ENCODE measurements around the gene SERPING1. TPM values are rescaled to one million over a fixed set of nuclear protein-coding genes. Genes with fewer than 3 reads are reported as not detected.

The SERPING1 gene
- polyA plus RNA-seq (2012; ENCODE audit: low read depth, missing spikeins) = not detected

DNA sequence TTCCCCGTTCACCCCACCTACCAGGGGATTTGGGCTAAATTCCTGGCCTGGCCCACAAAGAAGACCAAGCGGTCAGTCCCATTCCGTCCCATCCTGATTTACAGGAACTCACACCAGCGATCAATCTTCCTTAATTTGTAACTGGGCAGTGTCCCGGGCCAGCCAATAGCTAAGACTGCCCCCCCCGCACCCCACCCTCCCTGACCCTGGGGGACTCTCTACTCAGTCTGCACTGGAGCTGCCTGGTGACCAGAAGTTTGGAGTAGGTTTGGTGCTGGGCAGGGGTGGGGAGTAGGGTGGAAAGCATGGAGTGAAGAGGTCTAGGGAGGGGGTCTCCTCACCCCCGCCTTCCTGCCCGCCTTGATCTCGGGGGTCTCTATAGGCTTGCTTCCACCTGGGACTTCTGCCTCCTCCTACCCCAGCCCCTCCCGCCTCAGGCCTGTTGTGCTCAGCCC lies at the start of gene SERPING1:
Gene SERPING1 (plus strand): TSS at position 225 of the 455 bp plus-strand sequence. CDS start 586 bp downstream, outside the sequence.
- DNase-seq (ENCODE audit: insufficient read length, low spot score) (no peak), FAIRE-seq (no peak)
- no peak for TF ChIP-seq TAF1 (IDR thresholded peaks at IDR 0.05; ENCODE audit: low read depth, low read length)

DNA sequence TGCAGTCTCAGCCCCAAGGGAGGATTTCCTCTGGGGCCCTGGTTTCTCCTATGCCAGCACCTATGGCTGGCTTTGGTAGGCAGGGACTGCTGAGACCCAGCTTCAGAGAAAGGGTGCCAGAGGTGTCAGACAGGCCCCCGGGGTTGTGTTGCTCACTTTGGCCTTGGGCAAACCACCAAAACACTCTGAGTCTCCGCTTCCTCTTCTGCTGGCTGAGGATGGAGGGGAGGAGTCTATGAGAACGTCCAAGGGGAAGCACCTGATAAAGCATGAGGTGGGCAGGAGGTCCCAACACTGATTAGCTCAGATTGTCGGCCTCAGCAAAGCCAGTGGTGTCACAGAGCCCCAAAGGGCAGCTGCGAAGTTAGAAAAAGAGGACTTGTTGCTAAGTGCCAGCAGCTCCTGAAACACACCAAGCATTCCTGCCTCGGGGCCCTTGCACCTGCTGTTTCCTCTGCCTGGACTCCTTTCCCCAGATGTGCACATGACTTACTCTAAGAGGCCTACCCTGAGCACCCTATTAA lies 49.6 kb upstream of the SERPING1 start:
- FAIRE-seq (peak; percentile 94), DNase-seq (ENCODE audit: insufficient read length, low spot score) (peak; percentile 74)
- no peak for TF ChIP-seq POLR2A (IDR thresholded peaks at IDR 0.05; ENCODE audit: low read depth, low read length)
- peak; percentile 92 for TF ChIP-seq SPI1 (IDR thresholded peaks at IDR 0.05; ENCODE audit: low read depth, low read length)

DNA sequence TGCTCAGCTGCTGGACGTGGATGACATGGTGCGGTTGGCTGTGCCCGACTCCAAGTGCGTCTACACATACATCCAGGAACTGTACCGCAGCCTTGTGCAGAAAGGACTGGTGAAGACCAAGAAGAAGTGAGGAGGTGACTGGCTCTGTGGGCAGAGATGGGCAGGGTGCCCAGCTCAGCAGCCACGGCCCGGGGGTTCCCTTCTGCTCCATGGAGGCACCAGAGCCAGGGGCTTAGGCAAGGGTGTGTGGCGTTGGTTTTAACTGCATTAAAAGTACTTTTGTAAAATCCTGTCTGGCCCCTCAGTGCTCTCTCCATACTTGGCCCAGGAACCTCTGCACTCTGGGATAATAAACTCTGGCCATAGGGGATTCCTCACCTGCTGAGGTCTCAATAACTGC lies 47.5 kb upstream of the SERPING1 start:
- DNase-seq (ENCODE audit: insufficient read length, low spot score) (no peak), FAIRE-seq (no peak)
- TF ChIP-seq TAF1 (IDR thresholded peaks at IDR 0.05; ENCODE audit: low read depth, low read length) (no peak), POU2F2 (IDR thresholded peaks at IDR 0.05; ENCODE audit: low read depth, low read length) (no peak), PAX5 (IDR thresholded peaks at IDR 0.05; ENCODE audit: insufficient read depth, low read length, severe bottlenecking) (no peak), POLR2A (IDR thresholded peaks at IDR 0.05; ENCODE audit: low read depth, low read length) (no peak), POLR2AphosphoS5 (IDR thresholded peaks at IDR 0.05; ENCODE audit: low read depth, low read length) (no peak), SPI1 (IDR thresholded peaks at IDR 0.05; ENCODE audit: low read depth, low read length) (no peak)

DNA sequence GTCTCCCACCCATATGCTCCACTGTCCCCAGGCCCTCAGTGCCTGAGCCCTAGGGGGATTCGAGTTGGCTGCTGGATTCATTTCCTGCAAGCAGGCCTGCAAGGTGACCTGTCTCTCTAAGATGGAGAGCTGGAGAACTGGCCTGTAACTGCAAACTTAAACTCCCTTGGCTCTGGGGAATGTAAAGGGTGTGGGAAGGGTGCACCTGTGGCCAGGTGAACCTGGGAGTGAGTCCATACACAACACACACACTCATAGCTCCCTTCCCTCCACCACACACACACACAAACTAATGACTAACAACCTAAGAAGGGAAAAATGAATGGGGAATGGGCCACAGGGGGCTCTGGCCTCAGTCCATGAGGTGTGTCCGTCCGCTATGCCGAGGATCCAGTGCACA lies 45.5 kb upstream of the SERPING1 start:
- FAIRE-seq = no peak
- no peak for DNase-seq (ENCODE audit: insufficient read length, low spot score)
- TF ChIP-seq POU2F2 (IDR thresholded peaks at IDR 0.05; ENCODE audit: low read depth, low read length) = no peak
- TF ChIP-seq PAX5 (IDR thresholded peaks at IDR 0.05; ENCODE audit: insufficient read depth, low read length, severe bottlenecking) = no peak

DNA sequence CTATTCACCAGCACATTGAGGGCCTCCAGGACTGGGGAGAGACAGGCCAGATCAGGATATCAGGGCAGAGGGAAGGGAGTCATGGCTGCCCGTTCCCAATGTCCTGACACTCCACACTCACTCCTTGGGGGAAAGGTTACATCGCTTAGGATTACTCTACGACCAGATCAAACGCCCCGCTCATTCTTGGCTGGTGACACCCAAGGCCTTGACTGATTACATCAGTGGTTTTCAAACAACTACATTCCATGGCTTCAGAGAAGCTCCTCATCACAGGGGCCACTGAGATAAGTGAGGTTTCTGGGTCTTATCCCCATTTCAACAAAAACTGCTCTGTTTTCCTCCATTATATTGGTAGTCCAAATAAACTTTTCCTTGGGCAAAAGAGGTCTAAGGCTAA lies 45.0 kb upstream of the SERPING1 start:
- no peak for DNase-seq (ENCODE audit: insufficient read length, low spot score)
- no peak for TF ChIP-seq POU2F2 (IDR thresholded peaks at IDR 0.05; ENCODE audit: low read depth, low read length)
- no peak for TF ChIP-seq POLR2AphosphoS5 (IDR thresholded peaks at IDR 0.05; ENCODE audit: low read depth, low read length)
- no peak for TF ChIP-seq TAF1 (IDR thresholded peaks at IDR 0.05; ENCODE audit: low read depth, low read length)
- no peak for TF ChIP-seq SPI1 (IDR thresholded peaks at IDR 0.05; ENCODE audit: low read depth, low read length)
- TF ChIP-seq POLR2A (IDR thresholded peaks at IDR 0.05; ENCODE audit: low read depth, low read length) = no peak
- TF ChIP-seq PAX5 (IDR thresholded peaks at IDR 0.05; ENCODE audit: insufficient read depth, low read length, severe bottlenecking) = no peak
- FAIRE-seq = no peak

DNA sequence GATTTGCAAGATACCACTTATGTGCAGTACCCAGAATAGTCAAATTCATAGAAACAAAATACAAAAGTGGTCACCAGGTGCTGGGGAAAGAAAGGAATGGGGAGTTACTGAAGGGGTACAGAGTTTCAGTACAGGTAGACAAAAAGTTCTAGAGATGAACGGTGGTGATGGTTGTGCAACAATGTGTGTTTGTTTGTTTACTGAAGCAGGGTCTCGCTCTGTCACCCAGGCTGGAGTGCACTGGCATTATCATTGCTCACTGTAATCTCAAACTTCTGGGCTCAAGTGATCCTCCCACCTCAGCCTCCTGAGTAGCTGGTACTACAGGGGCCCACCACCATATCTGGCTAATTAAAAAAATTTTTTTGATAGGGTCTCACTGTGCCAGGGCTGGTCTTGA lies 42.1 kb upstream of the SERPING1 start:
- no peak for FAIRE-seq
- TF ChIP-seq TAF1 (IDR thresholded peaks at IDR 0.05; ENCODE audit: low read depth, low read length) (no peak), SPI1 (IDR thresholded peaks at IDR 0.05; ENCODE audit: low read depth, low read length) (no peak), POLR2AphosphoS5 (IDR thresholded peaks at IDR 0.05; ENCODE audit: low read depth, low read length) (no peak), POLR2A (IDR thresholded peaks at IDR 0.05; ENCODE audit: low read depth, low read length) (no peak), POU2F2 (IDR thresholded peaks at IDR 0.05; ENCODE audit: low read depth, low read length) (no peak), PAX5 (IDR thresholded peaks at IDR 0.05; ENCODE audit: insufficient read depth, low read length, severe bottlenecking) (no peak)
- DNase-seq (ENCODE audit: insufficient read length, low spot score) = no peak

DNA sequence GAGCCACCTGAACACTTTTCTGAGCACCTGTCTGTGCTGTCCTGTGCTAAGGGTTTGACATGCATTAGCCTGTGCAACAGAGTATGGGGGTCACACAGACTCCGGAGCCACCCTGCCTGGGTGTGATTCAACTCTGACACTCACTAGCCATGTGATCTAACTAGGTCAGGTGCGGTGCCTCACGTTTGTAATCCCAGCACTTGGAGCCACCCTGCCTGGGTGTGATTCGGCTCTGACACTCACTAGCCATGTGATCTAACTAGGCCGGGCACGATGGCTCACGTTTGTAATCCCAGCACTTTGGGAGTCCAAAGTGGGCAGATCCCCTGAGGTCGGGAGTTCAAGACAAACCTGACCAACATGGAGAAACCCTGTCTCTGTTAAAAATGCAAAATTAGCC lies 41.4 kb upstream of the SERPING1 start:
- DNase-seq (ENCODE audit: insufficient read length, low spot score) (no peak), FAIRE-seq (no peak)
- TF ChIP-seq SPI1 (IDR thresholded peaks at IDR 0.05; ENCODE audit: low read depth, low read length) = no peak
- no peak for TF ChIP-seq POU2F2 (IDR thresholded peaks at IDR 0.05; ENCODE audit: low read depth, low read length)
- TF ChIP-seq PAX5 (IDR thresholded peaks at IDR 0.05; ENCODE audit: insufficient read depth, low read length, severe bottlenecking) = no peak
- TF ChIP-seq TAF1 (IDR thresholded peaks at IDR 0.05; ENCODE audit: low read depth, low read length) = no peak
- no peak for TF ChIP-seq POLR2AphosphoS5 (IDR thresholded peaks at IDR 0.05; ENCODE audit: low read depth, low read length)
- TF ChIP-seq POLR2A (IDR thresholded peaks at IDR 0.05; ENCODE audit: low read depth, low read length) = no peak

DNA sequence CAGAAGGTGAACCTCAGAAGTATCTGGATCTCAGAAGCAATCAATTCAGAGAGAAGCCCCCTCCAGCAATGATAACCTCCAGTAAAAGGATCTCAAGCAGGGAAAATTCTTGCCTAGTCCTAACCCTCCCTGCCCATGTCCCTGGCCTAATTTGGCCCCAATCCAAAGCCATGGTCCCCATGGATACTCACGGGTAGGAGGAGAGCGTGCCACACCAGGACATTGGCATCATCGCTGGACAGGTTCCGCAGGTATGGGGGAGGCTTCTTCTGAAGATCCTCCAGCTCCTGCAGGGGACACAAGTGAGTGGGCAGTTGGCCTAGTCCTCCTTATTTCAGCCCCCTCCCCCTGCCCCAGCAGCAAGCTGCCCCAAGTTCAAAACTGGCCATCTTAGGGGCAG lies 37.3 kb upstream of the SERPING1 start:
- DNase-seq (ENCODE audit: insufficient read length, low spot score) (no peak), FAIRE-seq (no peak)
- TF ChIP-seq POLR2A (IDR thresholded peaks at IDR 0.05; ENCODE audit: low read depth, low read length) (no peak), TAF1 (IDR thresholded peaks at IDR 0.05; ENCODE audit: low read depth, low read length) (no peak), PAX5 (IDR thresholded peaks at IDR 0.05; ENCODE audit: insufficient read depth, low read length, severe bottlenecking) (no peak), POU2F2 (IDR thresholded peaks at IDR 0.05; ENCODE audit: low read depth, low read length) (no peak), SPI1 (IDR thresholded peaks at IDR 0.05; ENCODE audit: low read depth, low read length) (no peak), POLR2AphosphoS5 (IDR thresholded peaks at IDR 0.05; ENCODE audit: low read depth, low read length) (no peak)

DNA sequence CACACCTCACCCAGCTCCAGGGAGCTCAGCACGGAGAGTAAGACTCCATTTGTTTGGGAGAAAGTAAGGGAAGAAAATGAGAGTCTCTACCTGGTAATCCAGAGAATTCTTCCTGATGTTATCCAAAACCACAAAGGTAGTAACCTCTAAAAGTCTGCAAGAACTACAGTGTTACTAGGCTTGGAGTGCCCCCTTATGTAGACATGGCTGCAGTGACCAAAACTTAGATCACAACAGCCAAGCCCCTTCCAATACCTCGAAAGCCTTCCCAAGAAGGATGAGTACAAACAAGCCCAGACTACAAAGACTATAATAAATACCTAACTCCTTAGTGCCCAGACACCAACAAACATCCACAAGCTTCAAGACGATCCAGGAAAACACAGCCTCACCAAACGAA lies 34.9 kb upstream of the SERPING1 start:
- DNase-seq (ENCODE audit: insufficient read length, low spot score) (no peak), FAIRE-seq (no peak)
- no peak for TF ChIP-seq PAX5 (IDR thresholded peaks at IDR 0.05; ENCODE audit: insufficient read depth, low read length, severe bottlenecking)
- TF ChIP-seq SPI1 (IDR thresholded peaks at IDR 0.05; ENCODE audit: low read depth, low read length) = no peak
- TF ChIP-seq POLR2AphosphoS5 (IDR thresholded peaks at IDR 0.05; ENCODE audit: low read depth, low read length) = no peak
- TF ChIP-seq POU2F2 (IDR thresholded peaks at IDR 0.05; ENCODE audit: low read depth, low read length) = no peak
- no peak for TF ChIP-seq POLR2A (IDR thresholded peaks at IDR 0.05; ENCODE audit: low read depth, low read length)
- no peak for TF ChIP-seq TAF1 (IDR thresholded peaks at IDR 0.05; ENCODE audit: low read depth, low read length)

DNA sequence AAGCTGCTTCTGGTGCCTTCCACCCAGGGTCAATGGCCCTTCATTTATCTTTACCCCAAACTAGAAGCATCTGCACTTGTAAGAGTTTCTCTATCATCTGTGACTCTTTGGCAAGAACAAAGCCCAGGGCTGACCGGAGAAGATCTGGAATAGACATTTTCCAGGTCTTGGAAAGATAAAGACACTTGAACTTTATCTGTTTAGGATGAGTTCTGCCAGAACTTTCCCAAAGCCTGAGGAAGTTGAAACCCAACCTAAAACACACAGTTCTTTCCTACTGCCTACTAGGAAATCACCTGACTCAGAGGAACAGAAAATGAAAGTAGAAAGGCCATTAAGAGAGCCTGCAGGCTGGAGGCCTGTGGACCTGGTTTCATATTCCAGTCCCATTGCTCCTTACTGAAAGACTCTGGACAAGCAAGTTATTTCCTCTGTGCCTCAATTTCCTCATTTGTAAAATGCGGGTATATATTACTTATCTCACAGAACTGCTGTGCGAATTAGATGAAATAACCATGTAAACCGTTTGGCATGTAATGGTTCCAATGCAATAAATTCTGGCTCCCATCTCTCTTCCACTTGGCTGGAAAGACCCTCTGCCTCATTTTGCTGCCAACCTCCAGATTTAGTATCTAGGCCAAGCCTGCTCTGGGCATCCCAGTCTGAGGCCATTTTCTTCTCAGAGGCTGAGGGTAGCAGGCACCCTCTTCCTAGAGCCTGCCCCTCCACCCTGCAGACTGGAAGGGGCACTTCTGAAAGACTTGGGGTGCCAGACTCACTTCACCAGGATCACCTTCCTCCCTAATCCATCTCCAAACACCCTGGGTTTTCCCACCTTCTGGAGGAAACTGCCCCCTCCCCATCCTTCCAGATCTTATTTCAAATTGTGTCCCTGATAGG lies 31.2 kb upstream of the SERPING1 start:
- DNase-seq (ENCODE audit: insufficient read length, low spot score) (peak; percentile 37), FAIRE-seq (peak; percentile 87)

More for the DNA sequence above, 31.2 kb upstream of the SERPING1 start:
- TF ChIP-seq POU2F2 (IDR thresholded peaks at IDR 0.05; ENCODE audit: low read depth, low read length) (no peak), SPI1 (IDR thresholded peaks at IDR 0.05; ENCODE audit: low read depth, low read length) (peak; percentile 62), POLR2AphosphoS5 (IDR thresholded peaks at IDR 0.05; ENCODE audit: low read depth, low read length) (no peak), POLR2A (IDR thresholded peaks at IDR 0.05; ENCODE audit: low read depth, low read length) (peak; percentile 33; the same call in 1 of the 2 replicates)
